MG63 (cell line): ENCODE data around the gene ARPC1B. TPM values are rescaled to one million over a fixed set of nuclear protein-coding genes. Genes with fewer than 3 reads are reported as not detected.
"Not testable (repeated sequence)": the region's sequence is repeated elsewhere in the genome, so short reads cannot be mapped to it uniquely, and the experiment has no call there.

ENCODE experiments used
- DNase-seq: peaks from one replicate; pipeline ENCODE4 v3.0.0-alpha.2; 2020
- H3K27me3 ChIP-seq: fragments of 250-450 bp; sonication (Bioruptor Pico); 2 replicates; pipeline ENCODE4 v1.5.1; 2020; ENCODE audit warnings: mild to moderate bottlenecking, moderate library complexity
- H3K36me3 ChIP-seq: fragments of 250-450 bp; sonication (Bioruptor Pico); 2 replicates; pipeline ENCODE4 v1.5.1; 2020; ENCODE audit warnings: mild to moderate bottlenecking, moderate library complexity
- H3K4me3 ChIP-seq: fragments of 250-450 bp; sonication (Bioruptor Pico); 2 replicates; pipeline ENCODE4 v1.5.1; 2020; ENCODE audit warnings: mild to moderate bottlenecking, moderate library complexity
- H3K9me3 ChIP-seq: fragments of 250-450 bp; sonication (Bioruptor Pico); 2 replicates; pipeline ENCODE4 v1.5.1; 2020; ENCODE audit warnings: mild to moderate bottlenecking, moderate library complexity
- total RNA-seq: library from RNA; depleted of rRNA; stranded (reverse); fragments of >200 nt; shearing (Covaris generic); gene quantifications from 2 replicates; pipeline ENCODE4 v1.2.3, GENCODE V29; 2014; ENCODE audit warnings: low replicate concordance

The ARPC1B gene
- total RNA-seq, 1 experiment from 2014 or later: 164 TPM

GRCh38 chr7:99380823-99381663, 6.5 kb downstream of the ARPC1B start:
- Histone ChIP-seq H3K36me3 (peaks cover 13% of the 10 kb centered on the region), H3K27me3 (no peaks in the 10 kb centered on the region), H3K9me3 (no peaks in the 10 kb centered on the region), H3K4me3 (no peak overlapping the region)
- DNase-seq: no peak

GRCh38 chr7:99381664-99382075, 7.1 kb downstream of the ARPC1B start:
- no peak overlapping the region for H3K4me3 ChIP-seq
- DNase-seq: no peak
- H3K27me3 ChIP-seq: no peaks in the 10 kb centered on the region
- no peaks in the 10 kb centered on the region for H3K9me3 ChIP-seq
- H3K36me3 ChIP-seq: peaks cover 13% of the 10 kb centered on the region

GRCh38 chr7:99383203-99383602, 8.7 kb downstream of the ARPC1B start:
- no peak overlapping the region for H3K4me3 ChIP-seq

GRCh38 chr7:99383791-99384370, 9.4 kb downstream of the ARPC1B start:
- Histone ChIP-seq H3K9me3 (no peaks in the 10 kb centered on the region), H3K27me3 (no peaks in the 10 kb centered on the region), H3K36me3 (peaks cover 13% of the 10 kb centered on the region), H3K4me3 (no peak overlapping the region)
- no peak for DNase-seq

More at GRCh38 chr7:99383203-99383602, 8.7 kb downstream of the ARPC1B start:
- DNase-seq: no peak
- Histone ChIP-seq H3K9me3 (no peaks in the 10 kb centered on the region), H3K27me3 (no peaks in the 10 kb centered on the region), H3K36me3 (peaks cover 13% of the 10 kb centered on the region)

- Histone ChIP-seq H3K27me3 (no peaks in the 10 kb centered on the region), H3K4me3 (no peak overlapping the region), H3K9me3 (no peaks in the 10 kb centered on the region), H3K36me3 (peaks cover 13% of the 10 kb centered on the region)
- no peak for DNase-seq
Measured at GRCh38 chr7:99384523-99384922, 10.0 kb downstream of the ARPC1B start.

GRCh38 chr7:99385564-99385963, 11.0 kb downstream of the ARPC1B start:
- DNase-seq: no peak
- Histone ChIP-seq H3K36me3 (peaks cover 9% of the 10 kb centered on the region), H3K4me3 (no peak overlapping the region), H3K9me3 (no peaks in the 10 kb centered on the region), H3K27me3 (no peaks in the 10 kb centered on the region)

GRCh38 chr7:99386584-99387238, 12.2 kb downstream of the ARPC1B start:
- Histone ChIP-seq H3K9me3 (no peaks in the 10 kb centered on the region), H3K36me3 (no peaks in the 10 kb centered on the region; the same call in 1 of the 2 replicates), H3K4me3 (no peak overlapping the region), H3K27me3 (no peaks in the 10 kb centered on the region)
- DNase-seq: no peak

GRCh38 chr7:99387239-99387635, 12.7 kb downstream of the ARPC1B start:
- not testable (repeated sequence) for H3K9me3 ChIP-seq, H3K4me3 ChIP-seq, H3K27me3 ChIP-seq, H3K36me3 ChIP-seq, DNase-seq

- Histone ChIP-seq H3K36me3 (peaks cover under 1% of the 10 kb centered on the region), H3K4me3 (no peak overlapping the region), H3K27me3 (no peaks in the 10 kb centered on the region), H3K9me3 (no peaks in the 10 kb centered on the region)
- DNase-seq: no peak
Measured at GRCh38 chr7:99387912-99388311, 13.4 kb downstream of the ARPC1B start.

- H3K9me3 ChIP-seq: no peaks in the 10 kb centered on the region
- peaks cover 2% of the 10 kb centered on the region for H3K36me3 ChIP-seq
- no peak for DNase-seq
- no peak overlapping the region for H3K4me3 ChIP-seq
- H3K27me3 ChIP-seq: no peaks in the 10 kb centered on the region
Measured at GRCh38 chr7:99389772-99390171, 15.2 kb downstream of the ARPC1B start.

- Histone ChIP-seq H3K9me3 (no peaks in the 10 kb centered on the region), H3K27me3 (no peaks in the 10 kb centered on the region), H3K4me3 (no peak overlapping the region), H3K36me3 (peaks cover 4% of the 10 kb centered on the region)
- no peak for DNase-seq
Measured at GRCh38 chr7:99390941-99391602, 16.5 kb downstream of the ARPC1B start.

GRCh38 chr7:99392046-99392445, 17.5 kb downstream of the ARPC1B start:
- H3K36me3 ChIP-seq: peaks cover 7% of the 10 kb centered on the region
- no peak for DNase-seq
- no peaks in the 10 kb centered on the region for H3K27me3 ChIP-seq
- no peaks in the 10 kb centered on the region for H3K9me3 ChIP-seq
- H3K4me3 ChIP-seq: no peak overlapping the region

- Histone ChIP-seq H3K4me3 (no peak overlapping the region), H3K36me3 (peaks cover 13% of the 10 kb centered on the region), H3K9me3 (no peaks in the 10 kb centered on the region), H3K27me3 (no peaks in the 10 kb centered on the region)
- DNase-seq: no peak
Measured at GRCh38 chr7:99392659-99393354, 18.3 kb downstream of the ARPC1B start.

- H3K4me3 ChIP-seq: no peak overlapping the region
- H3K36me3 ChIP-seq: peaks cover 18% of the 10 kb centered on the region; the same call in 1 of the 2 replicates
- no peaks in the 10 kb centered on the region for H3K27me3 ChIP-seq
- no peaks in the 10 kb centered on the region for H3K9me3 ChIP-seq
- DNase-seq: no peak
Measured at GRCh38 chr7:99393355-99394187, 19.0 kb downstream of the ARPC1B start.

GRCh38 chr7:99394188-99394502, 19.6 kb downstream of the ARPC1B start:
- Histone ChIP-seq H3K36me3 (peaks cover 21% of the 10 kb centered on the region), H3K4me3 (no peak overlapping the region)
- DNase-seq: no peak

More at GRCh38 chr7:99394188-99394502, 19.6 kb downstream of the ARPC1B start:
- Histone ChIP-seq H3K27me3 (no peaks in the 10 kb centered on the region), H3K9me3 (no peaks in the 10 kb centered on the region)
